GM19025 (cell line): ENCODE measurements around the gene SETDB2.

Experiments
- ATAC-seq: cut with Tn5 transposase; IDR thresholded peaks from one replicate; pipeline ENCODE4 v1.9.1; 2021; ENCODE audit warnings: mild to moderate bottlenecking, low read depth, moderate library complexity; ENCODE audit not compliant: unreplicated experiment

The SETDB2 gene

GRCh38 chr13:49528161-49528560, 84.1 kb downstream of the SETDB2 start:
- no peak for ATAC-seq

DNA sequence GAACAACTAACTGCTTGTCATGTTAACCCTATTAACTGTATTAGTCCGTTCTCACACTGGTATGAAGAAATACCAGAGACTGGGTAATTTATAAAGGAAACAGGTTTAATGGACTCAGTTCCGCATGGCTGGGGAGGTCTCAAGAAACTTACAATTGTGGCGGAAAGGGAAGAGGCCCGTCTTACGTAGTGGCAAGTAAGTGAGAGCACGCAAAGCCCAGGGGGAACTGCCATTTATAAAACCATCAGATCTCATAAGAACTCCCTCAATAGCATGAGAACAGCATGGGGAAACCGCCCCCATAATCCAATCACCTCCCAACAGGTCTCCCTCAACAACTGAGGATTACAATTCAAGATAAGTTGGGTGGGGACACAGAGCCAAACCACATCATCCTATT, 86.4 kb downstream of the SETDB2 start:
- ATAC-seq: no peak

DNA sequence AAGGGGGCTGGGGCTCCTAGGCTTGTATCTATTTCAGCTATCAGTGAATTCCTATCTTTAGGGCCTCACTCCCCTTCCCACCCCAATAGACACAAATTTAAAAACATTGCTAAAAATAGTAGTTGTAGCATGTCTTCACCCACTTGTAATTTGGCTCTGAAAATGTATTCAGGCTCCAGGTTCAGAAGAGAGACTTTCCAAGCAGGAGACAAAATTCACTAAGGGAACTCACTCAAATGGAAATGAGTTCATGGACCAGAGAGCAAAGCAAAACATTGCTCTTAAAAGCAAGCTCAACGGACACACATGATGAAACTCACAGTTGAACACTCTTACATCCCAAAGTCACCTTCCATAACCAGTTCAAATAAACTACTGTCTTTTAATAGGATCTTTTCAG, 88.5 kb downstream of the SETDB2 start:
- no peak for ATAC-seq

DNA sequence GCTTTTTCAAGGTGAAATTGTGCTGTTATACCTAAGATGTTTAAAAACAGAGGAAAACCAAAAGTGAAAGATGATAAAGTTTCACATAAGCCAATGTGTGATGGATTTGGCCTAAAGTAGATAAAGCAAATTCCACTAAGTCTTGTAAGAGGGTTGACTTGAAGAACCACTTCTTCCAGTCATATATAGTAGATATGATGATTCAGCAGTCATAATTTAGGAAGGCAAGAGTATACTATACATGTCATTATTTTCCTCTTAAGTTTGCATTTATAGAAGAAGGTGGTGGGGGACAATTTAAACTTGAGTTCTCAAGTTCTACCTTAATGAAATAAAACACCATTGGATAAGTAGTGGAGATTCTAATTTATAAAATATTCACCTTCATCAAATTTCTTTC, 88.9 kb downstream of the SETDB2 start:
- ATAC-seq: no peak

DNA sequence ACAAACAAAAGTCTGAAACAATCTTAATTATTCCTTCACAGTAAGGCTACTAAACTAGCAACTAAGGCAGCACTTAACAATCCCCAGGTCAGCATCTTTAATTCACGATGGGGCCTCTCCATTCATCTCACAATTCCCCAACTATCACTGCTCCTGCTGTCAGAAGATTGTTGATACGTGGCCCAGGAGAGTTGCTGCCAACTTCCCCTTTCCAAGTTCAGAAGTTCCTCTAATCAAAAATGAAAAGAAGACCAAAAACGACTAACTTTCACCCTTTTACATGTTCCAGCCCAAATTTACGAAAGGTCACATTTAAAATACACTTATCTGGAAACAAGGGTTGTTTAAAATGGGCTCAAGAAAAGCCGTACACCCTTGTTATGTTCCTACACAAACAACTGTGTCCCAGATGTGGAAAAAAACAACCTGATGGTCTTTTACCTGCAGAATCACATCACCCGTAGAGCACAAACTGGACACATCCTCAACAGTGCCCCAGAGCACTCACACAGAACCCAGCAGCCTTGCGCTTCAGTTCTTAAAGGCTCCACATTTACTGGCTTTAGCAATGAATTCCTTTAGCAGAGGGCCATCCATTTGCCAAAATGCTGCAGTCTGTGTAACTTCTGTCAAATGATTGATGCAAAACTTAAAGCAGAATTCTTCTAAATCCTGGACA, 89.7 kb downstream of the SETDB2 start:
- ATAC-seq: no peak

DNA sequence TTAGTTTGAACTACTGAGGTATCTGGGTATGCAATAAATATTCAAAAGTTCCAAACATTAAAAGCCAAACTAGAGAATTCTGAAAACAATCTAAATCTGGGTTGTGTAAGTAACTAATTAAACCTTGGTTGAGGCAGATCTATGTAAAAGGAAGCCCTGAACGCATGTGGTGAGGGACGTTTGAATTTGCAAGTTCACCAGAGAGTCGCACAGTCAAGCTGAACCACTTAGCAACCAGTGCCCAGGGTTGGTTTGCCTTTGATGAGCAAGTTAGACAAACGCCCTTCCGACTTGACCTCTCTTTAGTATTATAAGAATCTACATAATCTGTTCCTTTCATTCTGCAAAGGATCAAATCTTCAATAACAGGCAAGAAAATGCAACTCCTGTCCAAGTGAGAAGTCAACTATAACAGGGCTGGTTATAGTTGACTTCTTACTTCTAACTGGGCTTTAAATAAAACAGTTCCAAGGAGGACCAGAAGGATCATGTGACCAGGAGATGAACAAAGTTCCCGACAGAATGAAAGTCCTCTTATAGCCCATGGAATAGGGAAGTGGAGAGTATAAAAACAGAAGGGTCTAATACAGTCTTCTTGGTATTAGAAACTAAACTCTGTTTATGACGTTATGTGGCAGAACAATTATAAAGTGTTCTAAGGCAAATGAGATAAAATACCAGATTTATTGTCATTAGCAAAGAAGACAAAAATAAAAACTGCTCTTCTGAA, 92.2 kb downstream of the SETDB2 start:
- no peak for ATAC-seq

- no peak for ATAC-seq
Observed at GRCh38 chr13:49538404-49538803, 94.3 kb downstream of the SETDB2 start.

DNA sequence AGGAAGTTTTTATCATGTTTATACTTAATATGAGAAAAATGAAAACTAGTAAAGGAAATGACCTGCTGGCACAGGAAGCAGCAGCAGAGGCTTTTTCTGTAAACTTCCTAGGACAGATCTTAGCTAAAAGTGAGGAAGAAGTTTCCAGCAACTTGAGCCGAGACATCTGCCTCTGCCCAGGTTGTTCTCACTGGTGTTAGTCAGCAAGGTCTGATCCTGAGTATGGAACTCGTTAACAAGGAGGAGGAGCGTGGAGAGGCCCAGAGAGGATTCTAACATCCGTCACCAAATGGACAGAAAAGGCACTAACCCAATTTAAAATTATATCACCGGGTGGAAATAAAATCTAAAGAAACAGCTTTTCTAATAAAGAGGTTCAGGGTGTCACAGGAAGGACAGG, 95.2 kb downstream of the SETDB2 start:
- ATAC-seq: no peak

GRCh38 chr13:49539746-49540145, 95.7 kb downstream of the SETDB2 start:
- no peak for ATAC-seq

DNA sequence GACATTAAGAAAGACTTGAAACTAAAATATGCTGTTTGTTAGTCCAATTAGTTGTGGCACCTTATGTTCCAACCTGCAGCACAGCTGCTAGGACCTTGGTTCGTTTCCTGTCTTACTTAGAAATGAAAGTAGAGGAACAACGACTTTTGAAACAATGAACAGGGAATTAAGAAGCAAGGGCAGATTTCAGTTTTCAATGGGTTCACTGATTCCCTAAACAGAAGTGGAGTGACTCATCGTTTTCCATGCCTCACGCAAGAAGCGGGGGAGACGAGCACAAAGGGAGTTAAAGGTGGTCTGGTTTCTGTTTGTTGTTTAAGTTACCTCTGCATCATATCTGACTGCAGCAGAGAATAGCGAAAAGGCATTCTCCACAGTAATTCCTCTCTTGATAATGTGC, 96.5 kb downstream of the SETDB2 start:
- no peak for ATAC-seq

GRCh38 chr13:49543656-49544055, 99.6 kb downstream of the SETDB2 start:
- ATAC-seq: no peak
